Measurements from ENCODE around the gene GBA2.

The GBA2 gene

DNA sequence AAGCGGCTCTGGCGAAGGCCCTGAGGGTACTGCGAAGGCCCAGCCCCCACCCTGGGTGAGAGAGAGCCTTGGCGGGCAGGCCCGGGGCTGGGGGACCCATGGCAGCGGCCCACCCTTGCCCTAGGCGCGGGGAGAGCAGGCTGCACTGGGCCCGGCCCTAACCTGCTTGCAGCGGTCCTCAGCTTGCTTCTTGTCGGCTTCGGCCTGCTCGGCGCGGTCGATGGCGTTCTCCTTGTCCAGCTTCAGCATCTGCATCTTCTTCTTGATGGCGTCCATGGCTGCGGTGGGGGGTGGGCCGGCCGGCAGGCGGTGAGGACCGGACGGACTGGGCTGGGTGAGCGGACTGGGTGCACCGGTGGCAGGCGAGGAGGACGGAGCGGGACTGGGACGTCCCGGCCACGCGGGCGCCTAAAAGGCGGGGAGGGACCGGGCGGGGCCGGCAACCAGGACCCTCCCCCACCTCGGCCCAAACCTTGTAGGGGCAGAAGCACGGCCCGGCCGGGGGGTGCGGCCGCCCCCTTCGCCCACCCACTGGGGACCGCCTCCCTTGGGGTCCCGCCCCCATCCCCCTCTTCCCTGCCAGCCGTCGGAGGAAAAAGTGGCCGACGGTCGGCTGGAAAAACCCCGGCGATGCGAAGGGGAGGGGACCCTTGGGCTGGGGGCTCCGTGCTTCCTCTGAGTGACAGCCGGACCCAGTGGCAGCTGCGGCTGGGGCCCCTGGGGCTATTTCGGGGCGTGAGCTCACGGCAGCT is 59.3 kb downstream of the GBA2 start, which contains the start of gene TPM2:
Gene TPM2, minus strand, starts transcription at position 384 of the 752 bp plus-strand sequence. Its CDS starts 108 bp downstream, at position 276.
- no peak for DNase-seq

DNA sequence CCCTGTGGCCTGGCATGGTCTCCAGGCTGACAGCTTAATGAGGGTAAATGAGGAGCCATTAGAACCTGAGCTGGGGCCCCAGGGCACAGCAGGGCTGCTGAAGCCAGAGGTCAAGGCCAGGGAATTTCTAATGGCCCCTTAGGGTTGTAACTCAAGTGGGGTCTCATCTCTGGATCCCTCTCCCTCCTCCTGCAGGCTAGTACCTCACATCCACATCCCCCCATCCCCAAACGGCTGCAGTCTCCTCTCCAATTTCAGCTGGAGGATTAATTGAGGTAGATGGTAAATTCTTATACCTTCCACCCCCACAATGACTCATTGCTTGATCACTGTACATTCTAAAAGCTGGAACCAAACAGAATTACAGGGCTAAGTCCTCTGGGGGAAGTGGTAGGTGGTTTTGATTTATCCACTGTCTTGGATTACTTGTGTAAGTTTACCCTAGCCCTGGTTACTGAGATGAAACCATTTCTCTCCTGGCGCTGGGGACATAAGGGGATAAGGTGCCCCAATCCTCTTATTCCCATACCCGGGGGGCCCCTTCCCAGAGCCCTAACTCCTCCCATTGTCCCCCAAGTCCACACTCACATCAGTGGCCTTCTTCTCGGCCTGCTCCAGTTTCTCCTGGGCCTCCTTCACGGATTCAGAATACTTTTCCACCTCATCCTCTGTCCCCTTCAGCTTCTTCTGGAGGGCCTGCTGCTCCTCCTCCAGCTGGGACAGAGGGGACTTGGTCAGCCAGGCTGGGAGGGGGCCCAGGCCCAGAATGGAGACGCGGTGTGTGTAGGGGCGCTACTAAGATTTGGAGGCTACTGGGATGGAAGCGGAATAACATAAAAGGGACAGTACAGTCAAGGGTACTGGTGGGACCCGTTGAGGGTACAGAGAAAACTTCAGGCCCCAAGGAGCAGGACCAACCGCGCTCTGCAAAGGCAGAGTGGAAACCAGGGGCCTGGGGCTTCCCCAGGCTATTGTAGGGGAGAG is 60.2 kb downstream of the GBA2 start:
- peak; percentile 33 for DNase-seq

DNA sequence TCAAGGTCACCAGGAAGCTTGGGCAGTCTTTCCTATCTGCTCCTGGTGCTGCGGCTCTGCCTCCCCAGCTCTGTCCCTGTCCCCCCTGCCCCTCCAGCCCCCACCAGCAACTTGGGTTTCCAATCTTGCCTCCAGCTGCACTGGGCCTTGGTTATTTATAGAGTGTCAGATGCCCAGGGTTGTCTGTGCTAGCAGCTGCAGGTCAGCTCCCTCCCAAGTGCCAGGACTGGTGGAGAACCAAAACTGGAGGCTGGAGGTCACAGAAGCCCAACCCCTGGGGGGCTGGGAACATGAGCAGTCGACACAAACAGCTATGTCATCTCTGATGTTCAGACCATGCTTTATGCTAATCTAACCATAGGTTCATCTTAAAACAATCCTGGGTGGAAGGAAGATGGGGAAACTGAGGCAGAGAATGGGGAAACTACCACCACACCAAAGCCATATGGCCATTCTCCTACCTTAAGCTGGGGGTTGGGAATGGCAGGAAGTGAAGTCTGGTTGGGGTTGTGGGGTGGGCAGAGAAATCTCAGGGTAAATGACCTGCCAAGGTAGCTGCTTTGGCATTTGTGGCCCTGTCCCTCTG is 61.0 kb downstream of the GBA2 start:
- no peak for DNase-seq

DNA sequence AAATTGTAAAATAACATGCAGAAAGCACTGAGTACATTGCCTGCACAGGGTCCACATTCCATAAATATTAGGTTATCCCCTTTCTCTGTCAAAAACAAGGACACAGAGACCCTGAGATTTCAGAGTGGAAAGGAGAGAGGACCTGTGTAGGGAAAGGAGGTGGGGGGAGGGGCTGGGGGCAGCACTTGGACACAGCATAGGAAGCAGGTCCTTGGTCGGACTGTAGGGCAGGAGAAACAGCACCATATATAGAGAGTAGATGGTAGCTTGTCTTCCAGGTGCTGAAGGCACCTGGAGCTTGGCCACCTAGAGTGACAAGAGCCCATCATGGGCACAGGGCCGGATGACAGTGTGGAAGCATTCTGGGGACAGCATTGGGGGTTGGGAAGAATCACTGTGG is 61.7 kb downstream of the GBA2 start:
- DNase-seq = no peak

Data from stimulated activated CD4-positive, alpha-beta T cell treated with anti-CD3 and anti-CD28 coated beads, Interleukin-4, amount 100 ng/mL, for 24 hours (primary cell).